ENCODE measurements around the gene PTPRCAP.

GRCh38 chr11:67484847-67485311 lies 47.4 kb upstream of the PTPRCAP start:
- TF ChIP-seq NR2C2 (IDR thresholded peaks at IDR 0.05; ENCODE audit: borderline replicate concordance, control insufficient read depth, insufficient read length, low read depth), result no peak
- TF ChIP-seq RUNX3 (IDR thresholded peaks at IDR 0.05; ENCODE audit: low read length), result no peak
- no peak for TF ChIP-seq CTCF (IDR thresholded peaks at IDR 0.05 in 2 of 3, conservative IDR thresholded peaks at IDR 0.05 in 1 of 3; ENCODE audit: control insufficient read depth in 2 of 3, extremely low read depth in 1 of 3, insufficient read depth in 1 of 3, low read depth in 3 of 3, low read length in 3 of 3)
- TF ChIP-seq SUPT20H (IDR thresholded peaks at IDR 0.05; ENCODE audit: borderline replicate concordance, control insufficient read depth, low read depth, low read length), result no peak
- TF ChIP-seq EP300 (IDR thresholded peaks at IDR 0.05; ENCODE audit: borderline replicate concordance in 1 of 2, control insufficient read depth in 1 of 2, low read depth in 2 of 2, low read length in 2 of 2), result no peak
- no peak for TF ChIP-seq USF2 (IDR thresholded peaks at IDR 0.05; ENCODE audit: borderline replicate concordance, low read depth, low read length)
- no peak for TF ChIP-seq CEBPB (IDR thresholded peaks at IDR 0.05; ENCODE audit: borderline replicate concordance in 1 of 2, low read depth in 2 of 2, low read length in 2 of 2)

Measured in GM12878 (cell line).